GM12873 (cell line): ENCODE data around the gene SALL3.

ENCODE experiments used
- CTCF ChIP-seq: IDR thresholded peaks from 2 replicates; pipeline ENCODE4 v1.5.1; 2012; ENCODE audit warnings: low read depth, mild to moderate bottlenecking, moderate library complexity, low read length, control low read depth; ENCODE audit not compliant: insufficient read depth; ENCODE audit errors: missing control alignments

The SALL3 gene

GRCh38 chr18:78976765-78977636, 2.6 kb upstream of the SALL3 start:
- TF ChIP-seq CTCF, result no peak

- no peak for TF ChIP-seq CTCF
Observed at GRCh38 chr18:78977637-78978348, 1.8 kb upstream of the SALL3 start.

- TF ChIP-seq CTCF, result no peak
Observed at GRCh38 chr18:78978349-78979055, 1.1 kb upstream of the SALL3 start.

GRCh38 chr18:78979056-78979729, 425 bp upstream of the SALL3 start:
- no peak for TF ChIP-seq CTCF

- no peak for TF ChIP-seq CTCF
Observed at GRCh38 chr18:78980279-78980771, 707 bp downstream of the SALL3 start.

GRCh38 chr18:78980777-78981380, 1.3 kb downstream of the SALL3 start:
- no peak for TF ChIP-seq CTCF
